HCT116 (cell line): ENCODE measurements around the gene CTLA4. TPM values are rescaled to one million over a fixed set of nuclear protein-coding genes. Genes with fewer than 3 reads are reported as not detected.

ENCODE experiments used
- ATAC-seq: fragments of 200-7000 bp; cut with Tn5 transposase; 2 replicates; pipeline ENCODE4 v1.9.1; 2020; ENCODE audit warnings: mild to moderate bottlenecking, moderate library complexity
- BruUV-seq: library from RNA; stranded (reverse); fragments of 400-500 nt; replicated peaks from 2 replicates; lab custom pipeline; 2021; lab: Mats Ljungman, UMichigan
- CTCF ChIA-PET: fragments of 300-600 bp; sonication (Branson Sonifier 250); formaldehyde crosslinking; loops from one replicate; lab custom pipeline; 2021; ENCODE audit warnings: antibody characterized with exemption; lab: Charles Lee
- POLR2A ChIA-PET: fragments of 300-600, 350-600 bp; sonication (Branson Sonifier 250); formaldehyde crosslinking; loops from one replicate; lab custom pipeline; 2021; ENCODE audit warnings: antibody characterized with exemption; lab: Charles Lee
- RAD21 ChIA-PET, 2 experiments: fragments of 300-600 bp; sonication (Branson Sonifier 250); formaldehyde crosslinking; loops; one replicate each; lab custom pipeline; 2023; ENCODE audit warnings: low total read pairs in 2 of 2; ENCODE audit not compliant: uncharacterized antibody in 2 of 2, unreplicated experiment in 2 of 2, low non-redundant PET in 1 of 2; lab: Charles Lee
- DNase-seq: peaks from one replicate; pipeline ENCODE4 v3.0.0-alpha.2; 2010; ENCODE audit warnings: low read depth, low spot score
- H2AFZ ChIP-seq: fragments of 200-600 bp; shearing (Covaris generic), sonication (generic); 2 replicates; pipeline ENCODE4 v1.6.1; 2017; ENCODE audit warnings: low read depth, mixed run types, mixed read lengths, antibody characterized with exemption, low read length; ENCODE audit not compliant: poor library complexity, severe bottlenecking
- H3K27ac ChIP-seq: 2 replicates; pipeline ENCODE4 v1.5.1; 2012; ENCODE audit warnings: low read depth, low read length
- H3K27me3 ChIP-seq: fragments of 200-600 bp; sonication (generic); 2 replicates; pipeline ENCODE4 v1.6.1; 2016; ENCODE audit warnings: mixed run types, low read length, mixed read lengths; ENCODE audit not compliant: insufficient read depth
- H3K36me3 ChIP-seq, 2 experiments: fragments of 200-500 bp in 1 of 2; fragments of 200-600 bp in 1 of 2; sonication (Bioruptor generic) in 1 of 2; sonication (generic) in 1 of 2; 2 replicates each; pipeline versions ENCODE4 v1.5.1 to v1.6.1; 2014 to 2016; ENCODE audit warnings: low read length in 2 of 2, inconsistent platforms in 1 of 2, mixed read lengths in 1 of 2, mixed run types in 1 of 2; ENCODE audit not compliant: insufficient read depth in 2 of 2, control insufficient read depth in 1 of 2
- H3K4me1 ChIP-seq, 2 experiments: fragments of 200-600 bp in 1 of 2; sonication (generic) in 1 of 2; 2 replicates each; pipeline versions ENCODE4 v1.5.1 to v1.6.1; 2012 to 2017; ENCODE audit warnings: low read length in 2 of 2, inconsistent platforms in 1 of 2, mild to moderate bottlenecking in 1 of 2, mixed read lengths in 1 of 2, mixed run types in 1 of 2, moderate library complexity in 1 of 2; ENCODE audit not compliant: insufficient read depth in 2 of 2, control insufficient read depth in 1 of 2
- H3K4me2 ChIP-seq: fragments of 200-600 bp; sonication (generic); 2 replicates; pipeline ENCODE4 v1.6.1; 2017; ENCODE audit warnings: mixed run types, low read length, mixed read lengths
- H3K4me3 ChIP-seq, 2 experiments: fragments of 200-600 bp in 1 of 2; sonication (generic) in 1 of 2; replicated peaks in 1 of 2; 2 replicates each; pipeline ENCODE4 v1.5.1; 2011 to 2016; ENCODE audit warnings: low read length in 2 of 2, control low read depth in 1 of 2, low read depth in 1 of 2, mild to moderate bottlenecking in 1 of 2, mixed read lengths in 1 of 2, mixed run types in 1 of 2
- H3K79me2 ChIP-seq: fragments of 200-600 bp; sonication (generic); 2 replicates; pipeline ENCODE4 v1.6.1; 2017; ENCODE audit warnings: mild to moderate bottlenecking, mixed run types, low read length, moderate library complexity, mixed read lengths; ENCODE audit not compliant: insufficient read depth
- H3K9ac ChIP-seq: fragments of 200-600 bp; sonication (generic); 2 replicates; pipeline ENCODE4 v1.6.1; 2016; ENCODE audit warnings: low read length, mixed read lengths
- H3K9me2 ChIP-seq: fragments of 200-600 bp; sonication (generic), shearing (Covaris generic); 2 replicates; pipeline ENCODE4 v1.6.1; 2017; ENCODE audit warnings: mixed run types, mild to moderate bottlenecking, moderate library complexity; ENCODE audit not compliant: insufficient read depth
- H3K9me3 ChIP-seq, 2 experiments: fragments of 200-500 bp in 1 of 2; fragments of 200-600 bp in 1 of 2; sonication (Bioruptor generic) in 1 of 2; sonication (generic) in 1 of 2; 2 replicates each; pipeline ENCODE4 v1.6.1; 2014 to 2017; ENCODE audit warnings: low read length in 2 of 2, mixed read lengths in 2 of 2, inconsistent platforms in 1 of 2, low read depth in 1 of 2, mild to moderate bottlenecking in 1 of 2, mixed run types in 1 of 2, moderate library complexity in 1 of 2; ENCODE audit not compliant: control insufficient read depth in 1 of 2, insufficient read depth in 1 of 2
- H4K20me1 ChIP-seq: fragments of 200-600 bp; sonication (generic), shearing (Covaris generic); 2 replicates; pipeline ENCODE4 v1.6.1; 2017; ENCODE audit warnings: mixed run types, mild to moderate bottlenecking, moderate library complexity; ENCODE audit not compliant: insufficient read depth
- ATF3 ChIP-seq: IDR thresholded peaks from 2 replicates; pipeline ENCODE4 v1.6.1; 2012
- CBX3 ChIP-seq: IDR thresholded peaks from 2 replicates; pipeline ENCODE4 v1.6.1; 2012; ENCODE audit warnings: low read depth
- CEBPB ChIP-seq: IDR thresholded peaks from 2 replicates; pipeline ENCODE4 v1.6.1; 2012; ENCODE audit warnings: low read depth
- EGR1 ChIP-seq: IDR thresholded peaks from 2 replicates; pipeline ENCODE4 v1.6.1; 2012; ENCODE audit warnings: low read depth
- ELF1 ChIP-seq: IDR thresholded peaks from 2 replicates; pipeline ENCODE4 v1.6.1; 2012; ENCODE audit warnings: low read depth, borderline replicate concordance
- EZH2phosphoT487 ChIP-seq: fragments of 200-600 bp; IDR thresholded peaks from 2 replicates; pipeline ENCODE4 v1.6.1; 2018; ENCODE audit warnings: antibody characterized with exemption, borderline replicate concordance
- FOSL1 ChIP-seq: IDR thresholded peaks from 2 replicates; pipeline ENCODE4 v1.6.1; 2012; ENCODE audit warnings: low read depth
- JUND ChIP-seq: IDR thresholded peaks from 2 replicates; pipeline ENCODE4 v1.6.1; 2012
- POLR2A ChIP-seq: IDR thresholded peaks from 2 replicates; pipeline ENCODE4 v1.7.0; 2011; ENCODE audit warnings: borderline replicate concordance; ENCODE audit not compliant: insufficient read depth, insufficient read length; ENCODE audit errors: extremely low read depth
- POLR2AphosphoS5 ChIP-seq: IDR thresholded peaks from 2 replicates; pipeline ENCODE4 v1.6.1; 2011; ENCODE audit warnings: mild to moderate bottlenecking, low read depth, low read length, moderate library complexity
- RAD21 ChIP-seq: IDR thresholded peaks from 2 replicates; pipeline ENCODE4 v1.6.1; 2012; ENCODE audit warnings: low read depth, mild to moderate bottlenecking
- REST ChIP-seq: IDR thresholded peaks from 2 replicates; pipeline ENCODE4 v1.6.1; 2012; ENCODE audit warnings: low read depth
- SIN3A ChIP-seq: IDR thresholded peaks from 2 replicates; pipeline ENCODE4 v1.6.1; 2012; ENCODE audit warnings: low read depth
- SP1 ChIP-seq: IDR thresholded peaks from 2 replicates; pipeline ENCODE4 v1.6.1; 2012; ENCODE audit warnings: low read depth
- YY1 ChIP-seq: IDR thresholded peaks from 2 replicates; pipeline ENCODE4 v1.6.1; 2011; ENCODE audit warnings: low read length, low read depth, moderate library complexity, mild to moderate bottlenecking; ENCODE audit not compliant: insufficient replicate concordance; ENCODE audit errors: extremely low read depth
- ZBTB33 ChIP-seq: IDR thresholded peaks from 2 replicates; pipeline ENCODE4 v1.6.1; 2011; ENCODE audit warnings: mild to moderate bottlenecking, low read length, moderate library complexity; ENCODE audit not compliant: insufficient replicate concordance; ENCODE audit errors: extremely low read depth
- ZFX ChIP-seq: fragments of 450-650 bp; IDR thresholded peaks from 2 replicates; pipeline ENCODE4 v1.6.1; 2017
- ZNF274 ChIP-seq: fragments of 200-500 bp; sonication (Bioruptor generic); IDR thresholded peaks from 2 replicates; pipeline ENCODE4 v1.6.1; 2014; ENCODE audit warnings: mild to moderate bottlenecking, low read depth, low read length, inconsistent platforms
- intact Hi-C: fragments of 100-400 bp; cut with micrococcal nuclease; formaldehyde crosslinking; loops from 2 replicates; pipeline ENCODE4 v1.10.0; 2022
- total RNA-seq: library from RNA; stranded (reverse); gene quantifications from one replicate; pipeline ENCODE4 v1.2.1, GENCODE V29; 2021; ENCODE audit not compliant: unreplicated experiment

CTLA4 gene
- total RNA-seq, 1 experiment from 2014 or later = 0.37 TPM

GRCh38 chr2:203861607-203862006 lies 6.0 kb upstream of the CTLA4 start:
- H3K9me2 ChIP-seq = no peaks in the 10 kb centered on the region
- no peaks in the 10 kb centered on the region for H3K9me3 ChIP-seq
- H3K36me3 ChIP-seq = no peaks in the 10 kb centered on the region
- H3K27ac ChIP-seq = no peak overlapping the region
- 0 out of 2 replicates have a peak, but pooled peaks cover 3% of the 10 kb centered on the region for H3K27me3 ChIP-seq
- H3K4me3 ChIP-seq = no peak overlapping the region
- intact Hi-C loops = no loop called here
- TF ChIP-seq POLR2AphosphoS5 = no peak
- TF ChIP-seq SIN3A = no peak
- TF ChIP-seq YY1 = no peak
- no peak for TF ChIP-seq CEBPB
- no peak for TF ChIP-seq FOSL1
- no peak for TF ChIP-seq EZH2phosphoT487
- TF ChIP-seq EGR1 = no peak
- TF ChIP-seq ZNF274 = no peak
- no peak for TF ChIP-seq POLR2A
- TF ChIP-seq CBX3 = no peak
- no peak for TF ChIP-seq REST
- TF ChIP-seq ZBTB33 = no peak
- no peak for TF ChIP-seq ATF3
- TF ChIP-seq ZFX = no peak
- TF ChIP-seq SP1 = no peak
- TF ChIP-seq JUND = no peak
- no peak for TF ChIP-seq ELF1
- no peak for TF ChIP-seq RAD21
- ATAC-seq = no peak
- no peak overlapping the region for H3K9ac ChIP-seq
- H3K4me1 ChIP-seq = no peaks in the 10 kb centered on the region
- ChIA-PET CTCF (no interaction called here), POLR2A (no interaction called here), RAD21 (no interaction called here)
- no peaks in the 10 kb centered on the region for H4K20me1 ChIP-seq
- no peak for DNase-seq
- no peak overlapping the region for H3K4me2 ChIP-seq
- BruUV-seq = no TSS peak
- no peaks in the 10 kb centered on the region for H3K79me2 ChIP-seq
- H2AFZ ChIP-seq = no peak overlapping the region
